Inflammatory macrophage (primary cell): Measurements from ENCODE around the gene GAST.

Experiments
- DNase-seq, 2 donors: peaks; one replicate each; pipeline ENCODE4 v3.0.0-alpha.2; 2020 to 2022

The GAST gene

DNA sequence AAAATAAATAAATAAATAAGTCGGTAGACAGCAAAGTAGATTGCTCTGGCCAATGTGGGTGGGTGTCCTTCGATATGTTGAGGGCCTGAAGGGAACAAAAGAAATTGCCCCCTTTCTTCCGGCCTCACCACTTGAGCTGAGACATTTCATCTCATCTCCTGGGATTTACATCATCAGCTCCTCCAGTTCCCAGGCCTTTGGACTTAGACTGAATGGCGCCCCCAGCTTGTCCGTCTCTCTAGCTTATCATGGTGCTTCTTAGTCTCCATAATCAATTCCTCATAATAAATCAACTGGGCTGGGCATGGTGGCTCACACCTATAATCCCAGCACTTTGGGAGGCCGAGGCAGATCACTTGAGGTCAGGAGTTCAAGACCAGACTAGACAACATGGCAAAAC is 36.1 kb downstream of the GAST start:
- no peak for DNase-seq

DNA sequence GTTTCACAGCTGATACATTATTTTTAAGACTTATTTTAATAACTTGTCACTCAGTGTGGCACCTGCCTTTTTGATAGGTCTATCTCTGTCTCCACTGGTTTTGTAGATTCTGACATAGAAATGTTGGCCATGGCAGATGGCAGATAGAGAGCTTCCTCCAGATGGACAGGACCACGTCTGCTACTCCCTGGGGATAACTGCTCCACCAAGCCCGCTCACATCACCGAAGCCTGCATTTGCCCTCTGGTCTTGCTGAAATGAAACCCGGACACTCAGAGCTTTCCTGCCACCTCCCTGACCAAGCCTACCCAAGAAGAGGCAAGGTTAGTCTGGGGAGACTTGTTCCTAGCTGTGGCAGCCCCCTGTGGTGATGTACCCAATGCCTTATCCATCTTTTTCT is 38.7 kb downstream of the GAST start:
- no peak for DNase-seq

DNA sequence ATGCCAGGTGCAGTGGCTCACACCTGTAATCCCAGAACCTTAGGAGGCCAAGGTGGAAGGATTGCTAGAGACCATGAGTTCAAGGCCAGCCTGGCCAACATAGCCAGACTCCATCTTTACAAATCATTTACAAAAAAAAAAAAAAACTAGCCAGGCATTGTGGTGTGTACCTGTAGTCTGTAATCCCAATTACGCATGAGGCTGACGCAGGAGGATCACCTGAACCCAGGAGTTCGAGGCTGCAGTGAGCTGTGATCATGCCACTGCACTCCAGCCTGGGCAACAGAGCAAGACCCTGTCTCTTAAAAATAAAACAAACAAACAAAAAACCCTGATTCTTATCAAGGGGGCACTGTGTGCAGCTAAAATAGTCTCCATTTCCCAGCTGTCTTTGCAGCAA is 39.2 kb downstream of the GAST start:
- no peak for DNase-seq

- DNase-seq, result no peak
Observed at GRCh38 chr17:41754066-41754465, 41.9 kb downstream of the GAST start.

DNA sequence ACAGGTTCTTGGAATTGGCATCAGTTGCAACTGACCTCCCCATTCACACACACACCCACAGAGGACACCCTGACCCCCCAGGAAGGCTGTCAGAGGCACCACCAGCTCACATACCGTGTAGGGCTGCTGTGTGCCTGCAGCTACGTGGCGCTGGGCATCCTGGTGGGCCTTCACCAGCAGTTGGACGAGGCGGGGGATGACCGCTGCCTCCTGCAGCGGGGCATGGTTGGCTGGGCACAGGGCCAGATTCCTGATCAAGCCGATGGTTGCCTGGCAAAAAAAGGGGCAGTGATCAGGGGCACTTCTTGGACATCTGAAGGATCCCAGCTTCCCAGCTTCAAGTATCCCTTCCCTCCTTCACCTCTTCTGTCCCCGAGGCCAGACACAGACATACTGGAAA is 46.5 kb downstream of the GAST start:
- DNase-seq, result no peak

- no peak for DNase-seq
Observed at GRCh38 chr17:41760878-41761277, 48.7 kb downstream of the GAST start.

DNA sequence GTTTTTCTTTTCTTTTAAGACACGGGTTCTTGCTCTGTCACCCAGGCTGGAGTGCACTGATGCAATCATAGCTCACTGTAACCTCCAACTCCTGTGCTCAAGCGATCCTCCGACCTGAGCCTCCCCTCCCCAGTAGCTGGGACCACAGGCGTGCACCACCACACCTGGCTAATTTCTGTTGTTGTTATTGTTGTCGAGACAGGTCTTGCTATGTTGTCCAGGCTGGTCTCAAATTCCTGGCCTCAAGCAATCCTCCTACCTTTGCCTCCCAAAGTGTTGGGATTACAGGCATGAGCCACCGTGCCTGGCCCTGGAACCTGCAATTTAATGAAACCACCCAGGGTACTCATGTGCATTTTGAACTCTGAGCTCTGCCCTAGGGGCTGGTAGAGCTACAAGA is 50.3 kb downstream of the GAST start:
- DNase-seq, result no peak

DNA sequence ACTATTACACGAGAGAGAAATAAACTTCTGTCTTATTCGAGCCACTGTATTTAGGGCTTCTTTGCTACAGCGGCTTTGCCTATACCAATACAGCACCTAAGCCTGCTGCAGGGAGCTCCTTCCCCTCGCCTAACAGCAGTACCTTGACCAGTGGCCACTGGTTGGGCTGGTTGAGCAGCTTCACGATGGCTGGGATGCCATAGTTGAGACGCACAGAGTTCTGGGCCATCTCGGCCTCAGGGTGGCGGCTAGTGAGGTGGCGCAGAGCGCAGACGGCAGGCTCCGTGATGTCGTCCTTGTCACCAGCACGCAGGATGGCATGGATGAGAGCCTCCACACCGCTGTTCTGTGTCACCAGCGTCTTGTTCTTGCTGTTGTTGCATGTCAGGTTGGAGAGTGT is 50.7 kb downstream of the GAST start:
- no peak for DNase-seq

- DNase-seq, result no peak
Observed at GRCh38 chr17:41763327-41763726, 51.2 kb downstream of the GAST start.
